GM19463 (cell line): Measurements from ENCODE around the gene SLITRK5.

Source experiments
- ATAC-seq: cut with Tn5 transposase; IDR thresholded peaks from one replicate; pipeline ENCODE4 v1.9.1; 2021; ENCODE audit warnings: mild to moderate bottlenecking, moderate library complexity; ENCODE audit not compliant: unreplicated experiment

The SLITRK5 gene

DNA sequence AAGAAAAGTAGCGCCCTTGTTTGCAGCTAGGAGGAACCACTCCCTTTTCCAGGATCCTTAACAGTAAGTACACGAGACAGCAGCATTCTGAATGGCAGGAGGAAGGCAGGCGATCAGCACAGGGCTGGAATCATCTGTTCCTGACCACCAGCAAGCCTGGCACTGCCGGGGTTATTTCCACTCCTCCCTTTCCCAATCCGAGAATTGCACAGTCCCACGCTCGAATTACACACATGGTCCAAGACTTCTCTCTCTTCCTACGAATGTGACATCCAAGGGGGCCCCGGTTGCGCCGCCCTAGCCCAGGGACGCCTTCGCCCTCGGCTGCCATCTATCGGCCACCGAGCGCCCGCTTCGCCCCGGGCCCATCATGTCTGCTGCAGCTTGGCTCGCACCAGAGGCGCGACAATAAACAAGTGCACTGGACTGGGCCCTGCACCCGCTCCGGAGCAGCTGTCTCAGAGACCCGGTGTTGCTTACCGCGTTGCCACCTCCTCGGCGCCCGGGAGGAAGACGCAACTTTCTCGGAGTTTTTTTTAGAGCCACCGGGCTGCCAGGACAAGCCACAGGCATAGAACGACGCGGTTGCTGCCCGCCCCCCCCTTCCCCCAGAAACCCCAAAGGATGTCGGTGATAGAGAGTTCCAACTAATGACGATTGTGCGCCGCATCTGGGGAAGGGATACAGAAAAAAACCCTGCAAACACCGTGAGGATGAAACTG is at the start of gene SLITRK5:
TSS of gene SLITRK5 (plus strand) at position 341 of the 722 bp plus-strand sequence. CDS start 4,018 bp downstream, outside the sequence.
- peak; percentile 94 for ATAC-seq

GRCh38 chr13:87622971-87623370 is 48.2 kb upstream of the SLITRK5 start:
- ATAC-seq, result no peak

DNA sequence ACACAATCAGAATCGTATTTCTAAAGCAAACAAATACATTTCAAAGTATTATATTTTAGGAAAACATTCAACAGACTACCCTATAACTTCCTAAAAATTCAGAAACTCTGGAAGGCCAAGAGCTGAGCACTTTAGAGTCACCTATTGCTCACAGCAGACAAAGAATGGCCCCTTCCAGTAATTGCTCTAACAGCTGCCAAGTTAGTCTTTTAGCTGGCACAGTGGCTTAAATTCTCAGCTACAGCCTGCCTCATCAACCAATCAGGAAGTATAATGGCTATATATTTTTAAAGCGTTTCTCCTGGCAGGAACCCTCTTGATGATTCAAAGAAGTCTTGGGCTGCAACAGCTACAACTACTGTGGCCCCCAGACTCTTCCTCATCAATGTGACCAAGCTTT is 14.9 kb upstream of the SLITRK5 start:
- ATAC-seq, result no peak

DNA sequence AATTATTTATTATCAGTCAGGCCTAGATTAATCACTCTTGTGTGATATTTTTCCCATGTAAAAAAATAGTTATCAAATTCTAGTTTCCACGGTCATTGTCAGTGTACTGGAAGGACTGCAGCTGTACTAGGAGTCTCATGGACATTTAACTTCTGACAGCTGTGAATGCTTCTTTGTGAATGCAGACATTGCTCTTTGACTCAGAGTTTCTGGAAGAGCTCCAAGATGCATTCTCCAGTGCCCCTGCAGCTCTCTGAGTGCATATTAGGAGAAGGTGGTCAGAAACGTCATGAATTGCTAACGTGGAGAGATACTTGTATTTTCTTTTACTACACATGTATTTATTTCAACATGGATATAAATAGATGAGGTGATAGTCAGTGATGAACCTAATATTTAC is 9.7 kb upstream of the SLITRK5 start:
- ATAC-seq, result no peak

- ATAC-seq, result no peak
Measured at GRCh38 chr13:87666831-87667230, 4.3 kb upstream of the SLITRK5 start.

- ATAC-seq, result no peak
Measured at GRCh38 chr13:87667686-87668085, 3.5 kb upstream of the SLITRK5 start.

- no peak for ATAC-seq
Measured at GRCh38 chr13:87669379-87669978, 1.7 kb upstream of the SLITRK5 start.

GRCh38 chr13:87671753-87672605 is 808 bp downstream of the SLITRK5 start:
- ATAC-seq, result no peak

DNA sequence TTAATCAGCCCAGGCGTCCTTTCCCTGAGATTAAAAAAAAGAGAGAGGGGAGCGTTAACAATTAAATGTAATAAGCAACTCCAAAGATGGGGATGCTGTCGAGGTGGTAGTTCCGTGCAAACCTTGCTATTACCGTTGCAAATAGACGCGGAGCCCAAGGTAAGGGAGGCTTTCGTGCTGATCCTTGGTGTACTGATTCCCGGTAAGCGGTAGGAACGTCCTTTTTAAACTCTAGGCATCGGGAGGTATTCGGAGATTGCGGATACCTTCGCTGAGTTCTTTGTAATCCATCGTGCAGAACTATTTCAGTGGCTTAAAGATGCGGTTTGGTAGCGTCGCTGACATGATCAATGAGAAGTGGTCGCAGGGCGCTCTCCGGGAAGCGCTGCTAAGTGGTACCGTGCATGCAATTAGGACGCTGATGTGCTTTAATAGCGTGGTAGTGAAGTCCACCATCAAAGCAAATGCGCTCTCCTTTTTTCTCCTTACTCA is 3.1 kb downstream of the SLITRK5 start:
- no peak for ATAC-seq

DNA sequence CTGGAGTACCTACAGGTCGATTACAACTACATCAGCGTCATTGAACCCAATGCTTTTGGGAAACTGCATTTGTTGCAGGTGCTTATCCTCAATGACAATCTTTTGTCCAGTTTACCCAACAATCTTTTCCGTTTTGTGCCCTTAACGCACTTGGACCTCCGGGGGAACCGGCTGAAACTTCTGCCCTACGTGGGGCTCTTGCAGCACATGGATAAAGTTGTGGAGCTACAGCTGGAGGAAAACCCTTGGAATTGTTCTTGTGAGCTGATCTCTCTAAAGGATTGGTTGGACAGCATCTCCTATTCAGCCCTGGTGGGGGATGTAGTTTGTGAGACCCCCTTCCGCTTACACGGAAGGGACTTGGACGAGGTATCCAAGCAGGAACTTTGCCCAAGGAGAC is 4.7 kb downstream of the SLITRK5 start:
- no peak for ATAC-seq

DNA sequence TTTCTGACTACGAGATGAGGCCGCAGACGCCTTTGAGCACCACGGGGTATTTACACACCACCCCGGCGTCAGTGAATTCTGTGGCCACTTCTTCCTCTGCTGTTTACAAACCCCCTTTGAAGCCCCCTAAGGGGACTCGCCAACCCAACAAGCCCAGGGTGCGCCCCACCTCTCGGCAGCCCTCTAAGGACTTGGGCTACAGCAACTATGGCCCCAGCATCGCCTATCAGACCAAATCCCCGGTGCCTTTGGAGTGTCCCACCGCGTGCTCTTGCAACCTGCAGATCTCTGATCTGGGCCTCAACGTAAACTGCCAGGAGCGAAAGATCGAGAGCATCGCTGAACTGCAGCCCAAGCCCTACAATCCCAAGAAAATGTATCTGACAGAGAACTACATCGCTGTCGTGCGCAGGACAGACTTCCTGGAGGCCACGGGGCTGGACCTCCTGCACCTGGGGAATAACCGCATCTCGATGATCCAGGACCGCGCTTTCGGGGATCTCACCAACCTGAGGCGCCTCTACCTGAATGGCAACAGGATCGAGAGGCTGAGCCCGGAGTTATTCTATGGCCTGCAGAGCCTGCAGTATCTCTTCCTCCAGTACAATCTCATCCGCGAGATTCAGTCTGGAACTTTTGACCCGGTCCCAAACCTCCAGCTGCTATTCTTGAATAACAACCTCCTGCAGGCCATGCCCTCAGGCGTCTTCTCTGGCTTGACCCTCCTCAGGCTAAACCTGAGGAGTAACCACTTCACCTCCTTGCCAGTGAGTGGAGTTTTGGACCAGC is 5.3 kb downstream of the SLITRK5 start:
- ATAC-seq, result no peak

DNA sequence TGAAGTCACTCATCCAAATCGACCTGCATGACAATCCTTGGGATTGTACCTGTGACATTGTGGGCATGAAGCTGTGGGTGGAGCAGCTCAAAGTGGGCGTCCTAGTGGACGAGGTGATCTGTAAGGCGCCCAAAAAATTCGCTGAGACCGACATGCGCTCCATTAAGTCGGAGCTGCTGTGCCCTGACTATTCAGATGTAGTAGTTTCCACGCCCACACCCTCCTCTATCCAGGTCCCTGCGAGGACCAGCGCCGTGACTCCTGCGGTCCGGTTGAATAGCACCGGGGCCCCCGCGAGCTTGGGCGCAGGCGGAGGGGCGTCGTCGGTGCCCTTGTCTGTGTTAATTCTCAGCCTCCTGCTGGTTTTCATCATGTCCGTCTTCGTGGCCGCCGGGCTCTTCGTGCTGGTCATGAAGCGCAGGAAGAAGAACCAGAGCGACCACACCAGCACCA is 5.9 kb downstream of the SLITRK5 start:
- no peak for ATAC-seq

DNA sequence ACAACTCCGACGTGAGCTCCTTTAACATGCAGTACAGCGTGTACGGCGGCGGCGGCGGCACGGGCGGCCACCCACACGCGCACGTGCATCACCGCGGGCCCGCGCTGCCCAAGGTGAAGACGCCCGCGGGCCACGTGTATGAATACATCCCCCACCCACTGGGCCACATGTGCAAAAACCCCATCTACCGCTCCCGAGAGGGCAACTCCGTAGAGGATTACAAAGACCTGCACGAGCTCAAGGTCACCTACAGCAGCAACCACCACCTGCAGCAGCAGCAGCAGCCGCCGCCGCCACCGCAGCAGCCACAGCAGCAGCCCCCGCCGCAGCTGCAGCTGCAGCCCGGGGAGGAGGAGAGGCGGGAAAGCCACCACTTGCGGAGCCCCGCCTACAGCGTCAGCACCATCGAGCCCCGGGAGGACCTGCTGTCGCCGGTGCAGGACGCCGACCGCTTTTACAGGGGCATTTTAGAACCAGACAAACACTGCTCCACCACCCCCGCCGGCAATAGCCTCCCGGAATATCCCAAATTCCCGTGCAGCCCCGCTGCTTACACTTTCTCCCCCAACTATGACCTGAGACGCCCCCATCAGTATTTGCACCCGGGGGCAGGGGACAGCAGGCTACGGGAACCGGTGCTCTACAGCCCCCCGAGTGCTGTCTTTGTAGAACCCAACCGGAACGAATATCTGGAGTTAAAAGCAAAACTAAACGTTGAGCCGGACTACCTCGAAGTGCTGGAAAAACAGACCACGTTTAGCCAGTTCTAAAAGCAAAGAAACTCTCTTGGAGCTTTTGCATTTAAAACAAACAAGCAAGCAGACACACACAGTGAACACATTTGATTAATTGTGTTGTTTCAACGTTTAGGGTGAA is 6.6 kb downstream of the SLITRK5 start:
- ATAC-seq, result peak; percentile 61

- ATAC-seq, result peak; percentile 25
Measured at GRCh38 chr13:87678372-87678752, 7.2 kb downstream of the SLITRK5 start.

GRCh38 chr13:87680298-87680697 is 9.1 kb downstream of the SLITRK5 start:
- ATAC-seq, result no peak

- no peak for ATAC-seq
Measured at GRCh38 chr13:87684850-87685742, 13.9 kb downstream of the SLITRK5 start.

DNA sequence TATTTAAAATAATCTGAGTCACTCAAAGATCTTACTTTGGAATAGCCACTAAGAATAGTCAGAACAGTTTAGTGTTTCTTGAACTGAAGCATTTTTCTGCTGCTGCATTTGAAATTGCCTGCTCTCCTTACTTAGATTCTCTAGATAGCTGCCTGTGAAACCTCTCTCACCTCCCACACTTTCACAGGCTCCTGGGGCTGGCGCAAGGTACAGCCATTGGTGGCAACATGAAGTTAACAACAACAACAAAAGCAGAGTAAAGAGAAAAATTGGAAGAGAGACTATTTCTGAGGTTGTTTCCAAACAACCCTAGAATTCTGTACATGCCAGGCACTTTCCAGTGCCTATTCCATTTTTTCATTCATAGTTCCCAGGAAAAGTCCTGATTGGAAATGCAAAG is 25.3 kb downstream of the SLITRK5 start:
- no peak for ATAC-seq

DNA sequence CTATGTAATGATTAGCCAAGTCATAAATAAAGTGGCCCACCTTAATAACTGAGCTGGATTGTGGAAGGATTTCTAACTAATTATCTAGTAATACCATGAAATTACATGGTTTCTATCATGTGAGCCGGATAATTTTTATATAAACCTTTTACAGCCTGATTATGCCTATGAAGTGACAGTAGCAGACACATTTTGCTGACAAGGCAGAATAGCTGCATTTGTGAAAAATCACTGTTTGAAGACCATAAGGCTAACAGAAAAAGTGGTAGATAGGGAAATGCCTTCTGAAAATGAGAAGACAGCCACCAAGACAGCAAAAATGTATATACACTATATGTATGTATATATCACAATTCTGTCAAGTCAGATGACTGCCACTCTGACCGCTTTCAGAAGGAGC is 27.1 kb downstream of the SLITRK5 start:
- no peak for ATAC-seq

DNA sequence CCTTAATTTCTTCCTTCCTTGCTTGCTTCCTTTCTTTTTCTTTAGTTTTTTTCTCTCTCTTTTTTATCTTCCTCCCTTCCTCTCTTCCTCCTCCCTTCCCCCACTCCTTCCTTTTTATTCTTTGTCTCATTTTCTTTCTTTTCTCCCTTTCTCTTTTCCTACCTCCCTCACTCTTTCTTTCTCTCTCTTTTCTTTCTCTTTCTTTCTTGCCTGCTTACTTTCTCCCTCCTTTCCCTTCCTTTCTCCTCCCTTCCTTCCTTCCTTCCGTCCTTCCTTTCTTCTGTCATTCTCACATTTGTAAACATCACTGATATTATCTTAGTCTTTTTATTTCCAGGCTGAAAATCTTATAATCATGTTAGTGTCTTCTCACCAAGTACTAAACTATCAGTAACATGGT is 38.8 kb downstream of the SLITRK5 start:
- no peak for ATAC-seq
